ENCODE data around the gene NTSR1. TPM values are rescaled to one million over a fixed set of nuclear protein-coding genes. Genes with fewer than 3 reads are reported as not detected.

The NTSR1 gene
- total and polyA plus RNA-seq, 2 donors (not counting 1 experiment from before 2014, with no cell fraction given) = not detected

DNA sequence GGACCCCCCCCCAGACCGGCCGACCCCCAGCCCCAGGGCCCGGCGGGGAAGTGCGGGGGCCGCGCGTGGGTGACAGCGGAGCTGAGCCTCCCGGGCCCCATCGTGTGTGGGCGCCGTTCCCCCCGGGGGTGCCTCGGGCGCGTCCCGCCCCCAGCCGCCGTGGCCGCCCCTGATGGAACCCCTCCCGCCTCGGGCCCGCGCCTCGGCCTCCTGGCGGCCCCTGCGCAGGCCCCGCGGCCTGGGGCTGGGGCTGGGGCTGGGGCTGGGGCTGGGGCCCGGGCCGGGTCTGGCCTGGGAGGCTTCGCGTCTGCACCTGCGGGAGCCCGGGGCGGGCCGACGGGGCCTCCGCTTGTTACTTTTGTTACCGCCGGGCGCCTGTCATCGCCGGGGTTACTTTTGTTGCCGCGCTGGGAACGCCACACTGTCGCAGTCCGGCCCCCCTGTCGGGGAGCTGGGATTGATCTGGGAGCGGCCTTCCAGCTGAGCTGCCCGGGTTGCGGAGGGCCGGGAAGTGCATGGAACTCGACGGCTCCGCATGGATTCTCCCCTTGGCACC lies 96.6 kb downstream of the NTSR1 start:
- no peak for TF ChIP-seq EZH2 (IDR thresholded peaks at IDR 0.05; ENCODE audit: borderline replicate concordance, insufficient read depth, low read depth, low read length, poor library complexity, severe bottlenecking)
- TF ChIP-seq, protein P1, sequence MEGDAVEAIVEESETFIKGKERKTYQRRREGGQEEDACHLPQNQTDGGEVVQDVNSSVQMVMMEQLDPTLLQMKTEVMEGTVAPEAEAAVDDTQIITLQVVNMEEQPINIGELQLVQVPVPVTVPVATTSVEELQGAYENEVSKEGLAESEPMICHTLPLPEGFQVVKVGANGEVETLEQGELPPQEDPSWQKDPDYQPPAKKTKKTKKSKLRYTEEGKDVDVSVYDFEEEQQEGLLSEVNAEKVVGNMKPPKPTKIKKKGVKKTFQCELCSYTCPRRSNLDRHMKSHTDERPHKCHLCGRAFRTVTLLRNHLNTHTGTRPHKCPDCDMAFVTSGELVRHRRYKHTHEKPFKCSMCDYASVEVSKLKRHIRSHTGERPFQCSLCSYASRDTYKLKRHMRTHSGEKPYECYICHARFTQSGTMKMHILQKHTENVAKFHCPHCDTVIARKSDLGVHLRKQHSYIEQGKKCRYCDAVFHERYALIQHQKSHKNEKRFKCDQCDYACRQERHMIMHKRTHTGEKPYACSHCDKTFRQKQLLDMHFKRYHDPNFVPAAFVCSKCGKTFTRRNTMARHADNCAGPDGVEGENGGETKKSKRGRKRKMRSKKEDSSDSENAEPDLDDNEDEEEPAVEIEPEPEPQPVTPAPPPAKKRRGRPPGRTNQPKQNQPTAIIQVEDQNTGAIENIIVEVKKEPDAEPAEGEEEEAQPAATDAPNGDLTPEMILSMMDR (IDR thresholded peaks at IDR 0.05) = no peak
- intact Hi-C loops (cut with micrococcal nuclease) = loop anchor here (5.0 kb wide), 2 partner anchors 188 to 503 kb away; partner anchors contain the start of gene ADRM1
- H2AFZ ChIP-seq (ENCODE audit: insufficient read depth, low read depth, low read length, poor library complexity, severe bottlenecking) = peak overlapping the region; percentile 74

More for the DNA sequence above, 96.6 kb downstream of the NTSR1 start:
- Histone ChIP-seq H3K9ac (ENCODE audit: low read length) (peak overlapping the region; percentile 88), H3K9me3 (ENCODE audit: control extremely low read depth in 1 of 3, control insufficient read depth in 2 of 3, insufficient read depth in 1 of 3, low read length in 2 of 3) (no peaks in the 10 kb centered on the region), H4K20me1 (ENCODE audit: control insufficient read depth, insufficient read depth, low read length, poor library complexity, severe bottlenecking) (peaks cover 50% of the 10 kb centered on the region), H3K36me3 (replicated peaks in 1 of 2; ENCODE audit: control extremely low read depth in 1 of 2, control insufficient read depth in 1 of 2, extremely low read depth in 1 of 2, insufficient read depth in 2 of 2, low read length in 1 of 2) (peaks cover 2 to 37% of the 10 kb centered on the region in 2 experiments), H3K4me1 (ENCODE audit: control insufficient read depth in 2 of 2, insufficient read depth in 2 of 2, low read length in 2 of 2) (peaks cover 17 to 38% of the 10 kb centered on the region in 2 donors), H3K27ac (ENCODE audit: low read length in 2 of 2) (peak overlapping the region in 1 of 2 donors; percentile 79), H3K79me2 (ENCODE audit: control insufficient read depth, insufficient read depth, low read length) (peaks cover 34% of the 10 kb centered on the region), H3K4me3 (ENCODE audit: control extremely low read depth in 1 of 5, extremely low read depth in 1 of 5, insufficient read depth in 1 of 5, low read depth in 2 of 5, low read length in 4 of 5) (peak overlapping the region in 4 of 5 experiments; percentile 61 to 82 (median 74)), H3K27me3 (replicated peaks in 1 of 4; ENCODE audit: control extremely low read depth in 1 of 4, control insufficient read depth in 3 of 4, insufficient read depth in 4 of 4, low read length in 3 of 4) (no peaks in the 10 kb centered on the region), H3K4me2 (replicated peaks; ENCODE audit: low read depth, low read length, poor library complexity, severe bottlenecking) (peak overlapping the region; percentile 89)
- ChIA-PET POLR2A (interaction anchor here (1.1 to 2.9 kb wide), 3 partner anchors 9 to 65 kb away, joined by 3 to 28 read pairs (median 3); partner anchors contain the start of gene MRGBP), CTCF (interaction anchor here (0.6 to 3.4 kb wide), 5 partner anchors 13 to 305 kb away, joined by 3 to 18 read pairs (median 7); no protein-coding TSS in a partner anchor)
- under 1% methylated on average over 58 of the region's 58 CpGs for WGBS (ENCODE audit: insufficient coverage)
- H3K27ac Mint-ChIP-seq = peak overlapping the region; percentile 41
- H3K4me1 Mint-ChIP-seq = peaks cover 33% of the 10 kb centered on the region
- DNase-seq = no peak
- peak; percentile 38 for ATAC-seq (ENCODE audit: low read depth)
- H3K9me3 Mint-ChIP-seq (ENCODE audit: insufficient read depth) = no peaks in the 10 kb centered on the region
- no peaks in the 10 kb centered on the region for H3K27me3 Mint-ChIP-seq
- H3K4me3 Mint-ChIP-seq = peak overlapping the region; percentile 82

Data from B cell (primary cell).